ENCODE measurements around the gene LRRC8D.
A peak's percentile ranks its signal among the peaks of the same experiment; 100 is the strongest.

The LRRC8D gene

GRCh38 chr1:89815611-89816010 lies 5.2 kb upstream of the LRRC8D start:
- no peak for ATAC-seq
- Mint-ChIP-seq H3K27me3 (peaks cover 2% of the 10 kb centered on the region), H3K9me3 (no peaks in the 10 kb centered on the region), H3K27ac (no peak overlapping the region), H3K4me1 (peaks cover 36% of the 10 kb centered on the region), H3K4me3 (no peak overlapping the region), H3K36me3 (ENCODE audit: low read depth) (no peaks in the 10 kb centered on the region)
- no peak for DNase-seq

GRCh38 chr1:89816366-89816765 lies 4.5 kb upstream of the LRRC8D start:
- Mint-ChIP-seq H3K27ac (no peak overlapping the region), H3K27me3 (peaks cover 2% of the 10 kb centered on the region), H3K36me3 (ENCODE audit: low read depth) (no peaks in the 10 kb centered on the region), H3K9me3 (no peaks in the 10 kb centered on the region), H3K4me3 (no peak overlapping the region), H3K4me1 (peaks cover 36% of the 10 kb centered on the region)
- ATAC-seq (no peak), DNase-seq (no peak)

- Mint-ChIP-seq H3K27ac (peak overlapping the region; percentile 83), H3K9me3 (no peaks in the 10 kb centered on the region), H3K4me3 (peak overlapping the region; percentile 83), H3K27me3 (no peaks in the 10 kb centered on the region), H3K4me1 (peaks cover 37% of the 10 kb centered on the region), H3K36me3 (ENCODE audit: low read depth) (peaks cover 3% of the 10 kb centered on the region)
- ATAC-seq: peak; percentile 49
- DNase-seq: peak; percentile 66
Measured at GRCh38 chr1:89821322-89822108, 683 bp downstream of the LRRC8D start.

GRCh38 chr1:89822109-89822962 lies 1.5 kb downstream of the LRRC8D start:
- DNase-seq: no peak
- ATAC-seq: no peak
- Mint-ChIP-seq H3K4me1 (peaks cover 40% of the 10 kb centered on the region), H3K27ac (peak overlapping the region; percentile 83), H3K27me3 (no peaks in the 10 kb centered on the region), H3K36me3 (ENCODE audit: low read depth) (peaks cover 6% of the 10 kb centered on the region), H3K4me3 (peak overlapping the region; percentile 83), H3K9me3 (no peaks in the 10 kb centered on the region)

- ATAC-seq (no peak), DNase-seq (no peak)
- H3K4me3 Mint-ChIP-seq: peak overlapping the region; percentile 83
- no peak overlapping the region for H3K27ac Mint-ChIP-seq
- H3K27me3 Mint-ChIP-seq: no peaks in the 10 kb centered on the region
- peaks cover 9% of the 10 kb centered on the region for H3K36me3 Mint-ChIP-seq (ENCODE audit: low read depth)
- H3K9me3 Mint-ChIP-seq: no peaks in the 10 kb centered on the region
- H3K4me1 Mint-ChIP-seq: peaks cover 40% of the 10 kb centered on the region
Measured at GRCh38 chr1:89822999-89823628, 2.3 kb downstream of the LRRC8D start.

- no peak for ATAC-seq
- Mint-ChIP-seq H3K27me3 (no peaks in the 10 kb centered on the region), H3K27ac (no peak overlapping the region), H3K9me3 (no peaks in the 10 kb centered on the region), H3K4me3 (peak overlapping the region; percentile 13), H3K36me3 (ENCODE audit: low read depth) (peaks cover 9% of the 10 kb centered on the region), H3K4me1 (peaks cover 40% of the 10 kb centered on the region)
- DNase-seq: no peak
Measured at GRCh38 chr1:89823679-89824292, 3.0 kb downstream of the LRRC8D start.

GRCh38 chr1:89826594-89826993 lies 5.8 kb downstream of the LRRC8D start:
- H3K27me3 Mint-ChIP-seq: no peaks in the 10 kb centered on the region
- peaks cover 23% of the 10 kb centered on the region for H3K4me1 Mint-ChIP-seq
- H3K9me3 Mint-ChIP-seq: no peaks in the 10 kb centered on the region
- peaks cover 9% of the 10 kb centered on the region for H3K36me3 Mint-ChIP-seq (ENCODE audit: low read depth)
- H3K4me3 Mint-ChIP-seq: no peak overlapping the region
- no peak for ATAC-seq
- H3K27ac Mint-ChIP-seq: no peak overlapping the region
- DNase-seq: no peak

- Mint-ChIP-seq H3K27ac (no peak overlapping the region), H3K4me1 (peaks cover 17% of the 10 kb centered on the region), H3K9me3 (no peaks in the 10 kb centered on the region), H3K4me3 (no peak overlapping the region), H3K27me3 (no peaks in the 10 kb centered on the region), H3K36me3 (ENCODE audit: low read depth) (peaks cover 9% of the 10 kb centered on the region)
- DNase-seq (no peak), ATAC-seq (no peak)
Measured at GRCh38 chr1:89827330-89827729, 6.5 kb downstream of the LRRC8D start.

GRCh38 chr1:89827902-89828301 lies 7.1 kb downstream of the LRRC8D start:
- no peak for DNase-seq
- Mint-ChIP-seq H3K4me3 (no peak overlapping the region), H3K27me3 (no peaks in the 10 kb centered on the region), H3K4me1 (peaks cover 13% of the 10 kb centered on the region), H3K27ac (no peak overlapping the region), H3K9me3 (no peaks in the 10 kb centered on the region), H3K36me3 (ENCODE audit: low read depth) (peaks cover 9% of the 10 kb centered on the region)
- ATAC-seq: no peak

- no peaks in the 10 kb centered on the region for H3K9me3 Mint-ChIP-seq
- no peak overlapping the region for H3K4me3 Mint-ChIP-seq
- no peaks in the 10 kb centered on the region for H3K27me3 Mint-ChIP-seq
- peaks cover 4% of the 10 kb centered on the region for H3K4me1 Mint-ChIP-seq
- DNase-seq (no peak), ATAC-seq (no peak)
- H3K27ac Mint-ChIP-seq: no peak overlapping the region
- peaks cover 9% of the 10 kb centered on the region for H3K36me3 Mint-ChIP-seq (ENCODE audit: low read depth)
Measured at GRCh38 chr1:89829186-89829585, 8.4 kb downstream of the LRRC8D start.

- no peak overlapping the region for H3K27ac Mint-ChIP-seq
- no peak for DNase-seq
- no peak overlapping the region for H3K4me3 Mint-ChIP-seq
- H3K4me1 Mint-ChIP-seq: peaks cover 4% of the 10 kb centered on the region
- ATAC-seq: no peak
- H3K9me3 Mint-ChIP-seq: no peaks in the 10 kb centered on the region
- no peaks in the 10 kb centered on the region for H3K27me3 Mint-ChIP-seq
- H3K36me3 Mint-ChIP-seq (ENCODE audit: low read depth): peaks cover 5% of the 10 kb centered on the region
Measured at GRCh38 chr1:89831462-89832120, 10.8 kb downstream of the LRRC8D start.

- DNase-seq (no peak), ATAC-seq (no peak)
- no peak overlapping the region for H3K4me3 Mint-ChIP-seq
- H3K4me1 Mint-ChIP-seq: peaks cover 5% of the 10 kb centered on the region
- no peaks in the 10 kb centered on the region for H3K9me3 Mint-ChIP-seq
- H3K36me3 Mint-ChIP-seq (ENCODE audit: low read depth): peaks cover under 1% of the 10 kb centered on the region
- H3K27ac Mint-ChIP-seq: no peak overlapping the region
- no peaks in the 10 kb centered on the region for H3K27me3 Mint-ChIP-seq
Measured at GRCh38 chr1:89832496-89833127, 11.8 kb downstream of the LRRC8D start.

GRCh38 chr1:89833183-89834082 lies 12.6 kb downstream of the LRRC8D start:
- H3K4me3 Mint-ChIP-seq: no peak overlapping the region
- H3K4me1 Mint-ChIP-seq: peaks cover 5% of the 10 kb centered on the region
- ATAC-seq: no peak
- no peak overlapping the region for H3K27ac Mint-ChIP-seq
- H3K36me3 Mint-ChIP-seq (ENCODE audit: low read depth): no peaks in the 10 kb centered on the region
- DNase-seq: no peak
- H3K9me3 Mint-ChIP-seq: no peaks in the 10 kb centered on the region
- H3K27me3 Mint-ChIP-seq: no peaks in the 10 kb centered on the region
